PFSK-1 (cell line): ENCODE data around the gene TSPAN5.

Source experiments
- FOXP2 ChIP-seq: optimal IDR thresholded peaks from 2 replicates; pipeline ENCODE3; 2011; ENCODE audit warnings: borderline replicate concordance, control low read depth, inconsistent platforms; ENCODE audit not compliant: insufficient read depth; ENCODE audit errors: extremely low read length, extremely low read depth
- POLR2AphosphoS5 ChIP-seq: IDR thresholded peaks from 2 replicates; pipeline ENCODE4 v1.6.1; 2012; ENCODE audit warnings: low read depth, mild to moderate bottlenecking, control low read depth, low read length, moderate library complexity
- REST ChIP-seq, 2 experiments: IDR thresholded peaks; 2 replicates each; pipeline versions ENCODE4 v1.6.1 to v1.8.0; 2011 to 2012; ENCODE audit warnings: low read depth in 2 of 2, low read length in 2 of 2, control low read depth in 1 of 2, inconsistent platforms in 1 of 2, mild to moderate bottlenecking in 1 of 2, moderate library complexity in 1 of 2; ENCODE audit not compliant: insufficient read depth in 1 of 2
- SIN3A ChIP-seq: IDR thresholded peaks from 2 replicates; pipeline ENCODE4 v1.6.1; 2012; ENCODE audit warnings: mild to moderate bottlenecking, low read length, moderate library complexity, borderline replicate concordance; ENCODE audit not compliant: insufficient read depth
- TAF1 ChIP-seq: IDR thresholded peaks from 2 replicates; pipeline ENCODE4 v1.6.1; 2012; ENCODE audit warnings: low read length, control low read depth, borderline replicate concordance; ENCODE audit not compliant: insufficient read depth

GRCh38 chr4:98430708-98431403 is 227.6 kb downstream of the TSPAN5 start:
- TF ChIP-seq POLR2AphosphoS5: no peak
- no peak for TF ChIP-seq REST (IDR thresholded peaks at IDR 0.05; ENCODE audit: insufficient read depth in 1 of 2, low read depth in 2 of 2, low read length in 2 of 2)
- no peak for TF ChIP-seq SIN3A
- no peak for TF ChIP-seq FOXP2
- no peak for TF ChIP-seq TAF1
